ENCODE measurements around the gene GPR142.

DNA sequence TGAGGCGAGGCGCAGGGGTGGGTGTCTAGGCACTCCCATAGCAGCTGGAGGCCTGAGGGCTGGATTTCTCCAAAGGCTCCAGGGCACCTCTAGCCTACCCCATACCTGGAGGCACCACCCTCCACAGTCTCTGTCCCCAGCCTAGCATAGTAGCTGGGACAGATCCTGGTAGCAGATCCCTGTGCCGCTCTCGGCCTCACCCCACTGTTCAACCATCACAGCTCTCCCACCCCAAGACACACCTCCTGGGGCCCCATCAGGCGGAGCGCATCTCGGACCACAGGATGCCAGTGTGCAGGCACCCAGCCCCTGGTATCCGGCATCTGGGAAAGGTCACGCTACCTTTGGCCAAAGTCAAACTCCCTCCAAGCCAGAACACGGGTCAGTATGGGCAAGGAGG is 12.7 kb upstream of the GPR142 start:
- TF ChIP-seq, protein P1, sequence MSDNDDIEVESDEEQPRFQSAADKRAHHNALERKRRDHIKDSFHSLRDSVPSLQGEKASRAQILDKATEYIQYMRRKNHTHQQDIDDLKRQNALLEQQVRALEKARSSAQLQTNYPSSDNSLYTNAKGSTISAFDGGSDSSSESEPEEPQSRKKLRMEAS (IDR thresholded peaks at IDR 0.05) = no peak
- no peak for TF ChIP-seq POLR2A (IDR thresholded peaks at IDR 0.05; ENCODE audit: control extremely low read depth in 1 of 2, low read depth in 2 of 2, low read length in 2 of 2)
- no peak for TF ChIP-seq KDM5A (IDR thresholded peaks at IDR 0.05; ENCODE audit: low read length)
- TF ChIP-seq, protein P2, sequence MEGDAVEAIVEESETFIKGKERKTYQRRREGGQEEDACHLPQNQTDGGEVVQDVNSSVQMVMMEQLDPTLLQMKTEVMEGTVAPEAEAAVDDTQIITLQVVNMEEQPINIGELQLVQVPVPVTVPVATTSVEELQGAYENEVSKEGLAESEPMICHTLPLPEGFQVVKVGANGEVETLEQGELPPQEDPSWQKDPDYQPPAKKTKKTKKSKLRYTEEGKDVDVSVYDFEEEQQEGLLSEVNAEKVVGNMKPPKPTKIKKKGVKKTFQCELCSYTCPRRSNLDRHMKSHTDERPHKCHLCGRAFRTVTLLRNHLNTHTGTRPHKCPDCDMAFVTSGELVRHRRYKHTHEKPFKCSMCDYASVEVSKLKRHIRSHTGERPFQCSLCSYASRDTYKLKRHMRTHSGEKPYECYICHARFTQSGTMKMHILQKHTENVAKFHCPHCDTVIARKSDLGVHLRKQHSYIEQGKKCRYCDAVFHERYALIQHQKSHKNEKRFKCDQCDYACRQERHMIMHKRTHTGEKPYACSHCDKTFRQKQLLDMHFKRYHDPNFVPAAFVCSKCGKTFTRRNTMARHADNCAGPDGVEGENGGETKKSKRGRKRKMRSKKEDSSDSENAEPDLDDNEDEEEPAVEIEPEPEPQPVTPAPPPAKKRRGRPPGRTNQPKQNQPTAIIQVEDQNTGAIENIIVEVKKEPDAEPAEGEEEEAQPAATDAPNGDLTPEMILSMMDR (IDR thresholded peaks at IDR 0.05; ENCODE audit: control extremely low read depth in 1 of 3, insufficient read depth in 1 of 3, low read depth in 1 of 3, low read length in 3 of 3) = no peak
- no peak for TF ChIP-seq EZH2 (IDR thresholded peaks at IDR 0.05; ENCODE audit: low read depth, low read length, severe bottlenecking)
- TF ChIP-seq NRF1 (IDR thresholded peaks at IDR 0.05; ENCODE audit: low read depth, low read length) = no peak
- no peak for TF ChIP-seq TEAD4 (IDR thresholded peaks at IDR 0.05; ENCODE audit: low read depth, low read length)
- no peak for TF ChIP-seq GABPA (IDR thresholded peaks at IDR 0.05; ENCODE audit: borderline replicate concordance, insufficient read depth, low read length)

Measured in H1 (cell line).